ENCODE measurements around the gene LIX1.

LIX1 gene

DNA sequence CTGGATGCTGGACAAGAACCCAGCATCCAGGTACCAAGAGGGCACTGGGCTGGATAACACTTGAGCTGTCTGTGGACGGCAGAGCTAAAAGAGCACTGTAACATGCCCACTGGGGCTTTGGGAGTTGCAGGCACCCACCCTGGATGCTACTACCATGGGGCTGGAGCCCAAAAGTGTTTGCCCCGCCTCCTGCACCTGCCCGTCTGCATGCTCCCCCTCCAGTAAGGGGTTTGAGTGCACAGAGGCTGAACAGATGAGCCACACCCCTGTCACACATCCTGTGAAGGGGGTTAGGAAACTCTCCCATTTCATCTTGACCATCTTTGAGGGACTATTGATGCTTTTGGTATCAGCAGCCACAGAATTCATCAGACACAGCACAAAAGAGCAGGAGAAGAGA lies 69.0 kb downstream of the LIX1 start:
- ATAC-seq: no peak

- no peak for ATAC-seq
These were observed 69.7 kb downstream of the LIX1 start for GRCh38 chr5:97072696-97073095.

DNA sequence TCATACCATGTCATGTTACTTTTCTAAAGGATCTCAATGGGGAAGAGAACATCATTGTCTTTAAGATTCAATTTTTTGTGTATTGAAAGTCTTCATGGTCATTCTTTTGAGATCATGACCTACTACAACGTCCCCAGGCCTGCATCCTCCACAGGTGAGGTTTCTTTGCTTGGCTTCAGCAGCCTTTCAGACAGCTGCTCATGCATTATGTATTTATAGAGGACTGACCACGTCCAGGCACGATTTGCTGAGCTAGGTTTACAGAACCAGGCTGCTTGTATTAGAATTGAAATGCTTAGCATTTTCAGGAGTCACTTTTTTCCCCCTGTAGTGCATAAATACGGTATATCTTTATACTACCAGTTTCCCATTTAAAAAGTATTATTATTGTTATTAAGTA lies 70.4 kb downstream of the LIX1 start:
- ATAC-seq: no peak

GRCh38 chr5:97071101-97071500 lies 71.3 kb downstream of the LIX1 start:
- no peak for ATAC-seq

GRCh38 chr5:97070234-97070633 lies 72.2 kb downstream of the LIX1 start:
- ATAC-seq: no peak

GRCh38 chr5:97067296-97067850 lies 75.0 kb downstream of the LIX1 start:
- no peak for ATAC-seq

- ATAC-seq: no peak
These were observed 76.9 kb downstream of the LIX1 start for GRCh38 chr5:97065475-97065874.

DNA sequence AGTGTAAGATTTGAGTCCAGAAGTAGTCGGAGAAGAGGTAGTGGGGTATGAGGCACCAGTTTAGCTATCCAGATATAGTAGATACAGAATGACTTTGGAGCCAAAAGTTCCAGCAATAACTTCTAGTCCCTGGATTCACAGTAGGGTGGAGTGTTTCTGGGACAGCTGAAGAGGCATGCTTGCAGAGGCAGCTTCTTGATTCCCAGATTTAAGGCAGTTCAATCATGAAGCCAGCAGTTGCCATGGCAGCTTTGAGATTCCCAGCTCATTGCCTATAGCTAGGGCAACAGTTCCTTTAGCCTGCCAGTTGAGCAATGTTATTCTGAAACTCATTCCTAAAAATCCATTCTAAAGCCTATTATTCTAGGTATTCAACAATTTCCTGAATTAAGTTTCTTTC lies 79.2 kb downstream of the LIX1 start:
- no peak for ATAC-seq

GRCh38 chr5:97062046-97062445 lies 80.4 kb downstream of the LIX1 start:
- no peak for ATAC-seq

GRCh38 chr5:97056263-97056662 lies 86.1 kb downstream of the LIX1 start:
- ATAC-seq: no peak

- no peak for ATAC-seq
These were observed 93.2 kb downstream of the LIX1 start for GRCh38 chr5:97049175-97049574.

GRCh38 chr5:97047076-97047475 lies 95.3 kb downstream of the LIX1 start:
- no peak for ATAC-seq

DNA sequence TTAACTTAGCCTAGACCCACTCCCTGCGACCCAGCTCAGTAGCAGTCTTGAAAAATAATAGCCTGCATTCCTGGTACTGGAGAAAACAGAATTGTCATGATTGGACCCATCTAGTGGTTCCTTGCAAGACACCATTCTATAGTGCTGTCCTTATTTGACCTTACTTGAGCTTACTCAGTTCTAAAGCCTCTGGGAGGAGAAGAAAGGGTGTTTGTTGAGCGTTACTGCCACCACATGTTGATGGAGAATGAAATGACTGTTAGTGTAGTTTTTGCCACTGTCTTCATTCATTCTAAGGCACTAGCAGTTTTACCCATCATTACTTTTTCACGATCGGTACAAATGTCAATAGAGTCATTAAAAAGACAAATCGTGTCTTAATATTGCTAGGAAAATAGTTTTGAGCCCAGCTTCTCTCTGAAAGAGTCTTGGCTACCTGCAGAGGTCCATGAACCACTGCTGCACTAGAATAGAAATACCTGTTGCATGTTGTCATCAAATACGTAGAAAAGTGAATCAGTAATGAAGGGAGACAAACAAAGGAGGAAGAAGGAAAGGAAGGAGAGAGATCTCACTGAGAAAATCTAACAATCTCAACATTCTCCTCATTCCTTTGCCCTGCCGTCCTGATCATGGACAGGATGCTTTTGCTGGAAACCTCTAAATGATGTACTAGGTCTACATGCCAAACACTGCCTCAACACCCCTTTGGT lies 96.0 kb downstream of the LIX1 start:
- ATAC-seq: no peak

DNA sequence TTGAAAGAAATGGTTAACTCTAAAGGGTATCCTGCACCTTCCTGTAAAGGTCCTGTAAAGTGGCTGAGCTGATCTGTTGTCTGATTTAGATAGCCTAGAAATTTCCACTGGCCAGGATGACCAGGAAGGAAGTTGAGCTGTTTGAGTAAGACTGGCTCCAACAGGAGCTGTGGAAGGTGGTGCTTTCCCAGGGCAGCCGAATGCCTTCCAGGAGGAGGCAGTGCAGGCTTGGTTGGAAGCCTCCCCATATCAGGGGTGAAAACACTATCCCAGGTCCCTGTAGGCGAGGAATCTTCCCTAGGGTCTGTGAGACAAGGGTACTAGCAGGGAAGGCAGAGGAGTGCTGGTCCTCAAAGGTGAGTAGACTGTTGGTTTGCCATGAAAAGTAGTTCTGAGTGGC lies 98.4 kb downstream of the LIX1 start:
- ATAC-seq: no peak

- ATAC-seq: no peak
These were observed 98.9 kb downstream of the LIX1 start for GRCh38 chr5:97043511-97043910.

GRCh38 chr5:97042996-97043395 lies 99.4 kb downstream of the LIX1 start:
- no peak for ATAC-seq

Data from activated CD4-positive, CD25-positive, alpha-beta regulatory T cell treated with anti-CD3 and anti-CD28 coated beads, Interleukin-2, amount 50 U/mL, for 24 hours (primary cell).